Stimulated activated CD4-positive, alpha-beta T cell treated with anti-CD3 and anti-CD28 coated beads, Interleukin-15, amount 100 ng/mL, for 24 hours (primary cell): ENCODE measurements around the gene SLF2.

Source experiments
- DNase-seq: peaks from one replicate; pipeline ENCODE4 v3.0.0-alpha.2; 2020

Gene SLF2, protein sequence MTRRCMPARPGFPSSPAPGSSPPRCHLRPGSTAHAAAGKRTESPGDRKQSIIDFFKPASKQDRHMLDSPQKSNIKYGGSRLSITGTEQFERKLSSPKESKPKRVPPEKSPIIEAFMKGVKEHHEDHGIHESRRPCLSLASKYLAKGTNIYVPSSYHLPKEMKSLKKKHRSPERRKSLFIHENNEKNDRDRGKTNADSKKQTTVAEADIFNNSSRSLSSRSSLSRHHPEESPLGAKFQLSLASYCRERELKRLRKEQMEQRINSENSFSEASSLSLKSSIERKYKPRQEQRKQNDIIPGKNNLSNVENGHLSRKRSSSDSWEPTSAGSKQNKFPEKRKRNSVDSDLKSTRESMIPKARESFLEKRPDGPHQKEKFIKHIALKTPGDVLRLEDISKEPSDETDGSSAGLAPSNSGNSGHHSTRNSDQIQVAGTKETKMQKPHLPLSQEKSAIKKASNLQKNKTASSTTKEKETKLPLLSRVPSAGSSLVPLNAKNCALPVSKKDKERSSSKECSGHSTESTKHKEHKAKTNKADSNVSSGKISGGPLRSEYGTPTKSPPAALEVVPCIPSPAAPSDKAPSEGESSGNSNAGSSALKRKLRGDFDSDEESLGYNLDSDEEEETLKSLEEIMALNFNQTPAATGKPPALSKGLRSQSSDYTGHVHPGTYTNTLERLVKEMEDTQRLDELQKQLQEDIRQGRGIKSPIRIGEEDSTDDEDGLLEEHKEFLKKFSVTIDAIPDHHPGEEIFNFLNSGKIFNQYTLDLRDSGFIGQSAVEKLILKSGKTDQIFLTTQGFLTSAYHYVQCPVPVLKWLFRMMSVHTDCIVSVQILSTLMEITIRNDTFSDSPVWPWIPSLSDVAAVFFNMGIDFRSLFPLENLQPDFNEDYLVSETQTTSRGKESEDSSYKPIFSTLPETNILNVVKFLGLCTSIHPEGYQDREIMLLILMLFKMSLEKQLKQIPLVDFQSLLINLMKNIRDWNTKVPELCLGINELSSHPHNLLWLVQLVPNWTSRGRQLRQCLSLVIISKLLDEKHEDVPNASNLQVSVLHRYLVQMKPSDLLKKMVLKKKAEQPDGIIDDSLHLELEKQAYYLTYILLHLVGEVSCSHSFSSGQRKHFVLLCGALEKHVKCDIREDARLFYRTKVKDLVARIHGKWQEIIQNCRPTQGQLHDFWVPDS

DNA sequence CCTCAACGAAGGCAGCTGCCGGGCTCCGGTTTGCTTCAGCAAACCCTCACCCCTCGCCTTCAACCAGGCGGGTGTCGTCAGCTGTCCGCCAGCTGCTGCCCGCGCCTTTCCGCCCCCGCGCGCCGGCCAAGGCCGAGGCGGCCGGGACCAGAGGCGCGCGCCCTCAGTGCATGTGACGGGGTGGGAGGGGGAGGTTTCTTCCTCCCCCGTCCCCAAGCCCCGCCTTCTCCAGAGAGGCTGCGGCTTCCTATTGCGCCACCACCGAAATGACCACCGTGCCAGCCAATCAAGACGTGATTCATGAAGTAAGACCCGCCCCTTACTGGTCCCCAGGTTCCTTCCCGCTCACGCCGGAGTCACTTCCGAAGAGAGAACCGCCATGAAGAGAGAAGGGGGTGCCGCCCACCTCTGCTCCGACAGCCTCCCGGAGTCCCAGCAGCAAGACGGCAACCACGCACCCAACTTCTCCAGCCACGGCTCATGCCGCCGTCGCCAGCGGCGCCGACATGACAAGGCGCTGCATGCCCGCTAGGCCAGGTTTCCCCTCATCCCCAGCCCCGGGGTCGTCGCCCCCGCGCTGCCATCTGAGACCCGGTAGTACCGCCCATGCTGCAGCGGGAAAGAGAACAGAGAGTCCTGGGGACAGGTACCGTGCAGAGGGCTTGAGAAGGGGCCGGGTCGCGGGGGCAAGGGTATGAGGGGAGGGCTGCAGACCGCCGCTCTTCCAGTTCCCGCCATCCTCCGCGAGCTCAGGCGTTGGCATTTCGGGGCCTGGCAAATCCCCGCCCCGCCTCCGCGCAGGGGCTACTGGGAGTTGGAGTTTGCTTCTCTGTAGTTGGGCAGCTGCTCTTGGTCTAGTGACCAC lies at the start of gene SLF2:
Gene SLF2, plus strand, starts transcription at position 359 of the 865 bp plus-strand sequence. Its CDS starts 148 bp downstream, at position 507.
- DNase-seq, result peak; percentile 96

DNA sequence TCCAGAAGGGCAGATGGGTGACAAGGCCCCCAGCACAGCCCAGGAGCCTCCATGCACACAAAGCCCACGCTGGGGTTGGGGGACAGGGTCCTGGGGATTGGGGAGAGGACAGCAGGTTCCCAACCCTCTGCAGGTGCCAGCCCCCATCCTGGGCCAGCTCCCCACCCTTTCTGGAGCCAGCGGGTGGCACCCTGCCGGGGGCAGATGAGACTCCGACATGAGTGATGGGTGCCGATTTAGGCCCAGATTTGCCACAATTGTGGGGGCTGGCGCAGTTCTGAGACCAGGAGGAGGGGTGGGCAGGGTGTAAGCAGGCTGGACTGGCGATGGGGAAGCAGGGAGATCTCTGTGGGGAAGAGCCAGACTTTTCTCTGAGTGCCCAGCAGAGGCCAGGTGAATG lies 49.3 kb upstream of the SLF2 start:
- DNase-seq, result no peak

GRCh38 chr10:100864036-100864885 lies 48.5 kb upstream of the SLF2 start:
- DNase-seq, result no peak

- no peak for DNase-seq
Observed at GRCh38 chr10:100864978-100865377, 47.8 kb upstream of the SLF2 start.

DNA sequence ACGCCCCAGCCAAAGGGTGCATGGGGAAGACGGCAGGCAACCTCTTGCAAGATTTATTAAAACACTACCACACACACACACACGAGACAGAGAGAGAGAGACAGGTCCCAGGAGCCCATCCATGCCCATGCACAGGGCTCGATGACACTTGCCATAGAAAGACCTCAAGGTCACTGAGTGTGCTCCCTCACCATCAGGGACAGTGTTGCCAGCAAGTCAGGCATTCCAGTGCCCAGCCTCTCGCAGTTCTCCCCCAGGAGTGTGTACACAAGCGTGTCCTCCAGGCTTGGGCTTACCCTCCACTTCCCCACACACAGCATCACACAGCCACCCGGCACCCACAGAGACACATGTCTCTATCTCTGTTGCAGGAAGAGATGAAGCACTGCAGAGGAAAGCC lies 46.8 kb upstream of the SLF2 start:
- DNase-seq, result no peak

DNA sequence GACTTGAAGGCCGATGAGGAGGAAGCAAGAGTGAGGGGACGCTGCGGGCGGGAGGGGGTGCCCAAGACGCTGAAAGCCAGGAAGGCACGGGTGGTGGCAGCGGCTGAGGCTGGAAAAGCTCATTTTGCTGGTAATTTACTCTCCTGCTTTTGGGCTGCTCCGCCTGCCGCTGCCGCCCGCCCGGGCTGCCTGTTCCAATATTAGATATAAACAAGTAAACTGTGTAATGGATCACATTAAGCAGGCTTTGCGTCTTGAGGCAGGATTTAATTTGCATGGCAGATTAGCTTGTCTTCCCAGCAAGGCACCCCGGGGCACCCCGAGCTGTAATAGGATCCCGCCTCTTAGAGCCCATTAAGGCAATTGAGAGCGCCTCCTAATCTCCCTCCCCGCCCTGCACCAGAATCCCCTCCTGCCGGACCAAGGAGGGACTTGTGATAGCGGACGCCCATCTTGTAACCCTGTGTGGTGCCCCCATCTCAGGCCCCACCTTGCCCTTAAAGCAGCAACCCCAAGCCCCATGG lies 46.1 kb upstream of the SLF2 start:
- no peak for DNase-seq

DNA sequence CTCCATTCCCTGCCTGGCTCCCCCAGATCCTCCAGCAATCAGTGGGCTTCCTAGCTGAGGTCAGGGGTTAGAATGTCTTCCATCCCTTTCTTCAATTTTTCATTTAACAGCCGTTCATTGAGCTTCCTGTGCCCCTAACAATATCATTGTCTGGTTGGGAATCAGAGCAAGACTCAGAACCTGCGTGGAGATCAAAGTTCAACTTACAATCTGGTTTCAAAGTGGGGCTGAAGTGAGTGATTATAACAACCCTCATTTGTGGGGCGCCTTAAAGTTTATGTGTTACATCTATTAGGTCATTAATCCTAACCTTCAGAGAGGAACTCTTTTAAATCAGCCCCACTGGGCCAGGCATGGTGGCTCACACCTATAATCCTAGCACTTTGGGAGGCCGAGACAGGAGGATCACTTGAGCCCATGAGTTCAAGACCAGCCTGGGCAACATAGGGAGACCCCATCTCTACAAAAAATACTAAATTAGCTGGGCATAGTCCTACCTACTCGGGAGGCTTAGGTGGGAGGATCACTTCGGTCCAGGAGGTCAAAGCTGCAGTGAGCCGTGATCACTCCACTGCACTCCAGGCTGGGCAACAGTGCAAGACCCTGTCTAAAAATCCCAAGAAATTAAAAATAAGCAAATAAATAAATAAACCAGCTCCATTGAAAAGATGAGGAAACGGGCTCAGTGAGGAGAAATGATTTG lies 45.4 kb upstream of the SLF2 start:
- DNase-seq, result no peak

- no peak for DNase-seq
Observed at GRCh38 chr10:100868382-100868781, 44.4 kb upstream of the SLF2 start.

DNA sequence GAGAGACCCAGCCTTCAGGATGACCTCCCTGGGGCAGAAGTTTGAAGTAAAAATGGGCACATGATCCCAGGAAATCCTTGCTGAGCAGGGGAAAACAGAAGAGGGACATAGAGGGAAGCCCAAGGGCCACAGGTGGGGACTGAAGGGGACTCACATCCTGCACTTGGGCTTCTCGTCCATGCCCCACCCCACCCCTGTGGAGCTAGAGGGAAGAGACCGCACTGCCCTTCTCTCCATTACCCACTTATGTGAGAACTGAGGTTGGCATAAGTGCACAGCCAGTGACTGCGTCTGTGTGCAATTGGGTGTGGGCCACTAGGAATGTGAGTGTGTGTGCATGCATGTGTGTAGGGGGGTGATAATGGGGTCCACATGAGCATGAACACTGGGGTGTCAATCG lies 43.4 kb upstream of the SLF2 start:
- no peak for DNase-seq

- peak; percentile 84 for DNase-seq
Observed at GRCh38 chr10:100872034-100872791, 40.5 kb upstream of the SLF2 start.

GRCh38 chr10:100873146-100873826 lies 39.5 kb upstream of the SLF2 start:
- no peak for DNase-seq

DNA sequence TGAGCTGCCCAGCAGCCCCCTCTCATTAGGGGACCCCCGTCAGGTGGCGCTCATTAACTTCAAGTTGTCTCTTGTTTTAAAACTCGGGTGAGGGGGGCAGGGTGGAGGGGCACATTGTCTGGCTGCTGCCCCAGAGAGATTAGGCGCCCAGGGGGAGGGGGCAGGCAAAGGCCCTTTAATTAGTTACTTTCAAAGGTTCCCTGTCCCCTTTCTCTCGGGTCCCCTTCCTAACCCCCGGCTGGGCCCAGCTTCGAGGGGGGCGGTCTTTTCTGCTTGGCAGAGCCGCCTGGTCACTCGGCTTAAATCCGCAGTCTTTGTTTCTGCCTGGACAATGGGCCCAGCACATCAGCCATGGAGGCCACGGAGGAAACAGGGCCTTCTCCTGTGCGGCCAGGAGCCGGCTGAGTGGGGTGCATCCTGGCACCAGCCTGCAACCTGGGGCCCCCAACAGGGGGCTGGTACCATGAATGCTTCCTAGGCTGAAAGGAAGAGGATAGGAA lies 38.9 kb upstream of the SLF2 start:
- DNase-seq, result no peak

DNA sequence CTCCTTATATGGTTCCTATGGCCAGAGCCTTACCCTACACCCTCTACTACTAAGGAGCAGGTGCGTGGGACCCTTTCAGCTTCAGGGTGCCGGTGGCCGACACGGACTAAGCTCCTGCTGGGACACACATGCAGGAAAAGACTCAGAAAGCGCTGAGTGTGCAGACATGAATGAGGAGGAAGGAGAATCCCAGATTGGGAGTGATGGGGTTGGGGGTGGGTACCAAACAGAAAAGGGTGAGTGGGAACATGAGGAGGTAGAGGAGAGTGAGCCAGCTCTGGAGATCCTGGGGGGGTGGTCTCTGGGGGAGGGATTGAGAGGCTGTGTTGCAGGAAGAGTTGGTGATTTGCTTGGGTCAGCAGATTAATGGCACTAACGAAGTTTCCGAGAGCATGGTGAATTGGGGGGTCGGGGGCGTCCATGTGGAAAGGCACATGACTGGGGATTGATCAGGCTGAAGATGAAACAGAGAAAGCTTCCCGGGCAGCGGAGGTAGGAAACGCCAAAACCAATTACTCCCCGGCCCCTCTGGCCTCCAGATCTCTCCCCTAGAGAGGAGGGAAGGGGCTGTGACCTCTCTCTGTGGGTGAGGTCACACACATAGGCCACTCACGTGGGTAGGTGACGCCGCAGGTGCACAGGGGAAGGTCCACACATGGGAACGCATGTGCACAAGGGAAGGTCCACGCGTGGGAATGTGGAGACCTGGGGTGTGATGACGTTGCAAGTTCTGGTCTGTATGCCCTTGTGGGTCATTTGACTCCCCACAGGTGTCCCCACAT lies 37.9 kb upstream of the SLF2 start:
- DNase-seq, result no peak

DNA sequence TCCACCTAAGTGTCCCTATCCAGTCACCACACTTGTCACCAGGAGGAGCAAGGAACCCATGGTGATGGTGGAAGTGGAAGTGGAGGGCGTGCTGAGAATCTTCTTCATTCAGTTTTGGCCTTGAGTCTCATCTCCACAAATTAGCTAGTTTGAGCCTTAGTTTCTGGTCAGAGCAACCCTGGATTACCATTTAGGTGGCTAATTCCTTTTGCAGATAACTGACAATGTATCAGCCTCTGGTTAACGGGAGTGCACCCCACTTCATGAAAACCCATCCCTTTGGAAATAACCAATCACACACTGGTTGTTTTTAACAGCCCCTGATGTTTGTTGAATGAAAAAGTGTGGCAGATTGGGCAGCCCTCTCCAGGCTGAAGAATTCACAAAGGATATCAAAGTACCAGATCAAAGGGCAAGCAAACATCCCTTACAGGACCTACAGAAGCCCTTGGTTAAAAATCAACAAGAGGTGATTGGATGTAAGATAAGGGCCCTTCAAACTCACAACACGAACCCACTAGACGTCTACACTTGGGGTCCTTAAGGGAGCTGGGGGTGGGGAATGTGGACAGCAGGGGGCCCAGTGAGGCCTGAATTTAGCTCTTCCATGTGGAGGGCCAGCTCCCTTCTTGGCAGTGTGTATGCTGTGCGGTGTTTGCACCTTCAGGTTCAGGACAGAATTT lies 37.1 kb upstream of the SLF2 start:
- DNase-seq, result no peak

DNA sequence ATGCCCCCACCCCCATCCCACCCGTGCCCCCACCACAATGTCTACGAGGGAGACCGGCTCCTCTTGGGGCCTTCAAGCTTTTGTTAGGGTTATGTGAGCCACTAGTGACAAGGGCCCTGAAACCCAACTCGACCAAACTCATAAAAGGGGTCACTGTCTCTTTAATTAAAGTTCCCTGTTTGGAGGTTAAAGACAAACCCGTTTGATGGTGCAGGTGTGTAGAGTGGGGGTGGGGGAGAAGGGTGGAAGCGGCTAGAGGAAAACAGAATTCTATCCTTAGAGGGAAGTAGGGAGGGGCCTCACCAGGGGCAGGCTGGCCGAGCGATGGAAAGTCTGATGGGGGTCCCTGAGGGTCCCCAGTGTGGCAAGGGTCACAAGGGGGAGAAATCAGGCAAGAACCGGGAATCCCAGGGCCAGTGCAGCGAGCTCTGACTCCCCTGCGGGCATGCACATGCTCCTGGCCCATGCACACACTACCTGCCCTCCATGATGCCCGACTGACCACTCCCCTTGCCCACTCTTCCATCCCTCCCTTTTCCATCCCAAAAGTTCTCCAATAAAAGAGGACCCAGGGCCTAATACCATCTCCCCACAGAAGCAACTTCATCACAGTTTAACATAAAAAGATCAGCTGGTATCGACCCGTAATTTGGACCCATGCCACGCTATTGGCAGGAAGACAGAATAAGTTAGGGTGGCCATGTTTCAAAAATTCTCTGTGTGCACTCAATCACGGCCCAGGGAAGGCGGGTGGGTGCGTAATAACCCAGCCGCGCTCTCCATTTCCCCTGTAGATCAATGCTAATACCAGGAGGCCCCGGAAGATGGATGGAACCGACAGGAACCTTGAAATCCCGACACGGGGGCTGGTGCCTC lies 35.9 kb upstream of the SLF2 start:
- DNase-seq, result no peak

GRCh38 chr10:100877461-100877850 lies 35.3 kb upstream of the SLF2 start:
- DNase-seq, result no peak
